SJSA1 (cell line): ENCODE data around the gene ACACA. TPM values are rescaled to one million over a fixed set of nuclear protein-coding genes. Genes with fewer than 3 reads are reported as not detected.
"Not testable (repeated sequence)": the region's sequence is repeated elsewhere in the genome, so short reads cannot be mapped to it uniquely, and the experiment has no call there.

ENCODE experiments used
- DNase-seq, 2 experiments: peaks; one replicate each; pipeline ENCODE4 v3.0.0-alpha.2; 2015 to 2020; ENCODE audit warnings: low spot score in 2 of 2, low read depth in 1 of 2
- H3K27ac ChIP-seq: fragments of 250-450 bp; sonication (Bioruptor Pico); 2 replicates; pipeline ENCODE4 v1.5.1; 2020; ENCODE audit warnings: mild to moderate bottlenecking, moderate library complexity
- H3K27me3 ChIP-seq: fragments of 250-450 bp; sonication (Bioruptor Pico); replicated peaks from 2 replicates; pipeline ENCODE4 v1.5.1; 2020; ENCODE audit warnings: mild to moderate bottlenecking, moderate library complexity
- H3K36me3 ChIP-seq: fragments of 250-450 bp; sonication (Bioruptor Pico); 2 replicates; pipeline ENCODE4 v1.5.1; 2020; ENCODE audit warnings: mild to moderate bottlenecking
- H3K4me1 ChIP-seq: fragments of 250-450 bp; sonication (Bioruptor Pico); replicated peaks from 2 replicates; pipeline ENCODE4 v1.6.1; 2021; ENCODE audit warnings: mild to moderate bottlenecking
- H3K4me3 ChIP-seq: fragments of 250-450 bp; sonication (Bioruptor Pico); 2 replicates; pipeline ENCODE4 v1.5.1; 2020; ENCODE audit warnings: mild to moderate bottlenecking
- H3K9me3 ChIP-seq: fragments of 250-450 bp; sonication (Bioruptor Pico); replicated peaks from 2 replicates; pipeline ENCODE4 v1.5.1; 2020; ENCODE audit warnings: mild to moderate bottlenecking
- total RNA-seq: library from RNA; depleted of rRNA; stranded (reverse); fragments of >200 nt; shearing (Covaris generic); gene quantifications from 2 replicates; pipeline ENCODE4 v1.2.3, GENCODE V29; 2014

ACACA gene
- total RNA-seq, 1 experiment from 2014 or later, result 23.4 TPM

DNA sequence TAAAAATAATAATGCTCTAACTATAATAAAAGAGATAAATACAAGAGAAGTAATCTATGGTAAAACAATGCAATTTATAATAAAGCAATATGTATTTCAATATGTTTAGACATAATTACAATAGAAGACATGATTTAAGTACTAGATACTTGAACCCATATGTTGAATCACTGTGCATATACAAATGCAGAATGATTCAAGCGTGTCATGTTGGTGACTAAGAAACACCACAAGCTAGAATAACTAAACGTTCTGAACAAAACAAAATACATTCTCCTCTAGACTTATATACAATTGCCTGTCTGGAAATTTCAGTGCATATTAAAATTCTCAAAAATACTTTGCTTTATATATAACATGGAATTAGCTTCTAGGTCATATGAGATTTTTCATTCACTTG lies 11.2 kb upstream of the ACACA start:
- DNase-seq, result no peak
- peaks cover 2% of the 10 kb centered on the region; the same call in 1 of the 2 replicates for H3K4me1 ChIP-seq
- H3K36me3 ChIP-seq, result peaks cover 45% of the 10 kb centered on the region
- no peaks in the 10 kb centered on the region for H3K9me3 ChIP-seq
- no peak overlapping the region for H3K4me3 ChIP-seq
- H3K27me3 ChIP-seq, result no peaks in the 10 kb centered on the region
- H3K27ac ChIP-seq, result no peak overlapping the region

DNA sequence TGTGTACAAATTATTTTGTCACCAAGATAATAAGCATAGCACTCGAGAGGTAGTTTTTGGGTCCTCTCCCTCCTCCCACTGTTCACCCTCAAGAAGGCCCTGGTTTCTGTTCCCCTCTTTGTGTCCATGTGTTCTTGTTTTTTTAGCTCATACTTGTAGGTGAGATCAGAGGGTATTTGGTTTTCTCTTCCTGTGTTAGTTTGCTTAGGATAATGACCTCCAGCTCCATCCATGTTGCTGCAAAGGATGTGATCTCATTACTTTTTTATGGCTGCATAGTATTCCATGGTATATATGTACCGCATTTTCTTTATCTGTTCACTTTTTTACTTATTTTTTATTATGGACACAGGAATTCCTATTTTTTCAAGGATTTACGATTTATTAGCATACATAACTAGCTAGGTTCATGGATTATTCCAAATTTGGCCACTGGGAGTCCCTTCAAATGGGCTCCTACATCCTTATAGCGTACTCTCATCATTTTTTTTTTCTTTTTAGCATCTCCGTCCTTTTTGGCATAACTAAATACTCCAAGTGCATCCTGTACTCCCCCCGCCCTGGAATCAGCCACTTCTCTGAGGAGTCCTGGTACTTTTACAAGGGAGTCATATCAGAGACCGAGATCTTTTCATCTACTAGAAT lies 7.4 kb upstream of the ACACA start:
- Histone ChIP-seq H3K4me3 (no peak overlapping the region), H3K36me3 (peaks cover 53% of the 10 kb centered on the region), H3K9me3 (no peaks in the 10 kb centered on the region), H3K4me1 (no peaks in the 10 kb centered on the region), H3K27me3 (no peaks in the 10 kb centered on the region), H3K27ac (no peak overlapping the region)
- DNase-seq, result no peak

DNA sequence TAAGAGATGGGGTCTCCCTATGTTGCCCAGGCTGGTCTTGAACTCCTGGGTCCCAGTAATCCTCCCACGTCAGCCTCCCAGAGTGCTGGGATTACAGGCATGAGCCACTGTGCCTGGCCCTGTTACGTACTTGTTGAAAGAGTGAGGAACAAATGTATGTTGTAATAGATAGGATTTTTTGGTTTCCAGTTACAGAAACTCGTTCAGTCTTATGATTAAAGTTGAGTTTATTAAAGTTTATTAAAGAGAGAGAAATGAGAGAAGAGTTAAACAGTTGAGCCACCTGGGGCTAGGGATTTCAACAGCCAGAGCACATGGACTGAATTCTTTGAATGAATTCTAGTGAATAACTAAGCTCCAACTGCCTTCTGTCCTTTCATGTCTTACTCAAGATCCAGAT lies 3.7 kb upstream of the ACACA start:
- Histone ChIP-seq H3K9me3 (no peaks in the 10 kb centered on the region), H3K4me3 (no peak overlapping the region), H3K27ac (no peak overlapping the region), H3K4me1 (peaks cover 11% of the 10 kb centered on the region), H3K27me3 (no peaks in the 10 kb centered on the region), H3K36me3 (peaks cover 60% of the 10 kb centered on the region)
- no peak for DNase-seq

DNA sequence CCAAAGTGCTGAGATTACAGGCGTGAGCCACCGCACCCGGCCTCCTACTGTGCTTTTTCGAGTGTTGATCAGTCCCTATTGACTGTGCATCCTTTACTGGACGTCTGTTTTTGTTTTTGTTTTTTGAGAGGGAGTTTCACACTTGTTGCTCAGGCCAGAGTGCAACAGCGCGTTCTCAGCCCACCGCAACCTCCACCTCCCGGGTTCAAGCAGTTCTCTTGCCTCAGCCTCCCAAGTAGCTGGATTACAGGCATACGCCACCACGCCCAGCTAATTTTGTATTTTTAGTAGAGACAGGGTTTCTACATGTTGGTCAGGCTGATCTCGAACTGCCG lies 1.5 kb upstream of the ACACA start:
- H3K27me3 ChIP-seq, H3K4me3 ChIP-seq, H3K27ac ChIP-seq, DNase-seq, H3K9me3 ChIP-seq: not testable (repeated sequence)
- Histone ChIP-seq H3K4me1 (peaks cover 11% of the 10 kb centered on the region), H3K36me3 (peaks cover 45% of the 10 kb centered on the region)

DNA sequence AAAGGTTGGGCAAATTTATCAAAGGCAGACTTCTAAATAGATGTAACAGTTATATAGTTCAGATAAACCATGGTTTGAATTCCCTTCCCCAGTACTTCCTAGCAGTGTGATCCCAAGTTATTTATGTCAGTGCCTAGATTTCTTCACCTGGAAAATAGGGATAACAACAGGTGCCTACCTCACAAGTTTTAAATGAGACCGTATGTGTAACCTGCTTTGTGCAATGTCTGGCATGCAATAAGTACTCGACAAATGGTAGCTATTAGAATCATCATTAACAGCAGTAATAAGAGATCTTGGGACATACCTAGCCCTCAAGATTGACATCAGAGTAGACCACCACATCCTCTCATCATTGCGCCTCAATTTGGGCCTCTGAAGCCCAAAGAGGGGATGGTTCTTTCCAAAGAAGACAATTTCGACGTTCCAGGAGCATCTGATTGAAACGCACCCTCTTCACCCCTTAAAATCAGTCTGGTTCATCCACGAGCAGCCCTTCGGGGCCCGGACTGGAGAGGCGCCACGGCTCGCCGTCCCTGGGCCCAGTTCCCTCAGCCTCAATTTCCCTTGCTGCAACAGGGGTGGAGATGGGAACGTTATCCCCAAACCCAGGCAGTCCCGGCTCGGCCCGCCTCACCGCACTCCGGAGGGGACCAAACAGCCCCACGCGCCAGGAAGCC lies 541 bp downstream of the ACACA start:
- Histone ChIP-seq H3K9me3 (no peaks in the 10 kb centered on the region), H3K4me3 (peak overlapping the region; percentile 83), H3K36me3 (peaks cover 28% of the 10 kb centered on the region), H3K27me3 (no peaks in the 10 kb centered on the region), H3K27ac (peak overlapping the region; percentile 97), H3K4me1 (peaks cover 11% of the 10 kb centered on the region)
- DNase-seq, result peak in 1 of 2 experiments; percentile 66

DNA sequence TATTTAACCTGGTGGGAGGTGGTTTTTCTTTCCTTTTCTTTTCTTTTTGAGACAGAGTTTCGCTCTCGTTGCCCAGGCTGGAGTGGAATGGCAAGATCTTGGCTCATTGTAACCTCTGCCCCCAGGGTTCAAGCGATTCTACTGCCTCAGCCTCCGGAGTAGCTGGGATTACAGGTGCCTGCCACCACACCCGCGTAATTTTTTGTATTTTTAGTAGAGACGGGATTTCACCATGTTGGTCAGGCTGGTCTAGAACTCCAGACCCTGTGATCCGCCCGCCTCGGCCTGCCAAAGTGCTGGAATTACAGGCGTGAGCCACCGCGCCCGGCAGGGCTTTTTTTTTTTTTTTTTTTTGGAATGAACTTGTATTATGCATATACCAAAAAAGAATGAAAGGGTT lies 1.1 kb downstream of the ACACA start:
- Histone ChIP-seq H3K36me3 (peaks cover 22% of the 10 kb centered on the region), H3K4me1 (peaks cover 11% of the 10 kb centered on the region), H3K4me3 (peak overlapping the region; percentile 83; the same call in 1 of the 2 replicates)
- not testable (repeated sequence) for H3K27ac ChIP-seq, H3K27me3 ChIP-seq, H3K9me3 ChIP-seq, DNase-seq

DNA sequence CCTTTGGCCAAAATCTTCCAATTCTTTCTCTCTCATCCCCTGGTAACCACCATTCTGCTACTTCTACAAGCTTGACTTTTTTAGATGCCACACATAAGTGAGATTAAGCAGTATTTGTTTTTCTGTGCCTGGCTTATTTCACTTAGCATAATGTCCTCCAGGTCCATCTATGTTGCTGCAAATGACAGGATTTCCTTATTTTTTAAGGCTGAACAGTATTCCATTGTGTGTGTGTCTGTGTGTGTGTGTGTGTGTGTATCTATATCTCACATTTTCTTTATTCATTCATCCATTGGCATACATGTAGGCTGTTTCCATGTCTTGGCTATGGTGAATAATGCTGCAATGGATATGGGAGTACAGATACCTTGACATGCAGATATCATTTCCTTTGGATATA lies 6.1 kb downstream of the ACACA start:
- DNase-seq, result no peak
- Histone ChIP-seq H3K4me3 (no peak overlapping the region), H3K27me3 (no peaks in the 10 kb centered on the region), H3K36me3 (0 out of 2 replicates have a peak, but pooled peaks cover 6% of the 10 kb centered on the region), H3K4me1 (no peaks in the 10 kb centered on the region), H3K27ac (no peak overlapping the region), H3K9me3 (no peaks in the 10 kb centered on the region)

DNA sequence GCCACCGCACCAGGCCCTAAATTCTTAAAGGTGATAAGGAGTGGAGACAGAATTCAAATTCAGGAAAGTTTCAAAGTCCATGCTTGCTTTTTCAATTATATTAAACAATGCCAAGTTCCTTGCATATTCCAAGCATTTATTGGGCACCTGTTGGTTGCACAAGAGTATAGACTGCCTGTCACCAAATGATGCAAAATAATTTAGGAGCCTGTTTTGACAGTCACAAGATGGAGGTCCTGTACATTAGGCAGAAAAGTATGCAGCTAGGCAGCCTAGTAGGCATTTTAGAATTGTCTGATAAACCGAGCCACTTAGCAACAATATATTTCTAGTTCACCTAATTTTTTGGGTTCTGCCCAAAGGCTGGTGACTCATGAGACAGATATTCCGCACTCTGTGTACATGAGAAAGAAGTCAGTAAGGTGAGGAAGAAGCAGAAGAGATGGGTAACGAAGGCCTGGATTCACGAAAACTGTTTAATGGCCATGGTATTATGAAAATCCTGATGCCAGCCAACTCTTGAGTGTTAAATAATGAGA lies 7.3 kb downstream of the ACACA start:
- Histone ChIP-seq H3K4me3 (no peak overlapping the region), H3K9me3 (no peaks in the 10 kb centered on the region), H3K27me3 (no peaks in the 10 kb centered on the region), H3K4me1 (no peaks in the 10 kb centered on the region), H3K27ac (no peak overlapping the region), H3K36me3 (no peaks in the 10 kb centered on the region)
- no peak for DNase-seq

DNA sequence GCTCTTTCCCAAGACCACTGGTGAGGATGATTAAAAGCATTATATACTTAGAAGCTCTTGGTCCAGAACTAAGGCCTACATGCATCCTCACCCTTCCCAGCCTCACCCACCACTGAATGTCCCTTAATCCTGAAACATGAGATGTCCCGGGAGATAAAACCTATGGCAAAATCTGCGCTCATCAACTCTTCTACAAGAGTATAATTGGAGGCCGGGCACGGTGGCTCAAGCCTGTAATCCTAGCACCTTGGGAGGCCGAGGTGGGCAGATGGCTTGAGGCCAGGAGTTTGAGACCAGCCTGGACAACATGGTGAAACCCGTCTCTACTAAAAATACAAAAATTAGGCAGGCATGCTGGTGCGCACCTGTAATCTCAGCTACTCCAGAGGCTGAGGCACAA lies 13.3 kb downstream of the ACACA start:
- no peak for DNase-seq
- no peaks in the 10 kb centered on the region for H3K27me3 ChIP-seq
- no peak overlapping the region for H3K4me3 ChIP-seq
- H3K27ac ChIP-seq, result no peak overlapping the region
- H3K4me1 ChIP-seq, result peaks cover 7% of the 10 kb centered on the region; the same call in 1 of the 2 replicates
- H3K9me3 ChIP-seq, result no peaks in the 10 kb centered on the region
- H3K36me3 ChIP-seq, result peaks cover 3% of the 10 kb centered on the region

DNA sequence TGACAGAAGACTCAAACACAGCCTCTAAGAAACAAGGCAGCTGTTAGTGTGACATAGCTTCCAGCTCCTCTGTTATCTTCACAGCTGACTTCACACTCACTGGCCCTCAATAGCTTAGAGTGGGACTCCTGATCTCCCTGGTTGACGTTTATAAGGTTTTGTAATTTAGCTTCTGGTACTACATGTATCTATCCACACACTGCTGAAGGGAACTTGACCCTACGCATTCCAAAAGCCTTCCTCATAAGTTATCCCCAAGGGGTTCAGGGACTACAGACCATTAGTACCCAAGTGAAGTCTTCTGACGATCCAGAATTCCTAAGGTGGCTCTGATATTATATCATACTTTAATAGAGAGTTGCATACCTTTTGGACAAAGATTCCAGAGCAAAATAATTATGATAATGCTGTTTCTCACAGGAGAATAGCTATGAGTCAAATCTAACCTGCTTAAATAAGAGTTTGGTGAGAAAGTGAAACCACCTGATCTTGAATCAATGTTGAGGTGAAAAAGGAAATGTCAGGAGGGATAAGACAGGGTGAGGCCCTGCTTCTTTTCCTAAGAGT lies 14.5 kb downstream of the ACACA start:
- Histone ChIP-seq H3K9me3 (no peaks in the 10 kb centered on the region), H3K27ac (no peak overlapping the region), H3K4me1 (peaks cover 7% of the 10 kb centered on the region; the same call in 1 of the 2 replicates), H3K36me3 (peaks cover 3% of the 10 kb centered on the region), H3K4me3 (no peak overlapping the region), H3K27me3 (no peaks in the 10 kb centered on the region)
- no peak for DNase-seq

DNA sequence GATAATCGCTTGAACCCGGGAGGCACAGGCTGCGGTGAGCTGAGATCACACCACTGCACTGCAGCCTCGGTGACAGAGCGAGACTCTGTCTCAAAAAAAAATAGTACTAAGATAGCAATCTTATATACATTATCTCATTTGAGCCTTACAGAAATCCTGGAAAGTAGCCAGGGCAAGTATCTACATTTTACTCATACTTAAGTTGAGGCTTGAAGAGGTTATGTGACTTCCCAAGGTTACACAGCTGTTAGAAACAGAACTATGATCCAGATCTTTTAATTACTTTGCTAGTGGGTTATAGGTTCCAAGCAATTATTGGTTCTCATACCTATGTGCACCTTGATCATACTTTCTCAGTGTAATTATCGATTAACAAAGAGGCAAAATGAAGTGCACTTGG lies 15.5 kb downstream of the ACACA start:
- peaks cover 7% of the 10 kb centered on the region; the same call in 1 of the 2 replicates for H3K4me1 ChIP-seq
- H3K27me3 ChIP-seq, result no peaks in the 10 kb centered on the region
- H3K4me3 ChIP-seq, result no peak overlapping the region
- no peaks in the 10 kb centered on the region for H3K9me3 ChIP-seq
- no peak for DNase-seq
- no peak overlapping the region for H3K27ac ChIP-seq
- H3K36me3 ChIP-seq, result peaks cover 3% of the 10 kb centered on the region

DNA sequence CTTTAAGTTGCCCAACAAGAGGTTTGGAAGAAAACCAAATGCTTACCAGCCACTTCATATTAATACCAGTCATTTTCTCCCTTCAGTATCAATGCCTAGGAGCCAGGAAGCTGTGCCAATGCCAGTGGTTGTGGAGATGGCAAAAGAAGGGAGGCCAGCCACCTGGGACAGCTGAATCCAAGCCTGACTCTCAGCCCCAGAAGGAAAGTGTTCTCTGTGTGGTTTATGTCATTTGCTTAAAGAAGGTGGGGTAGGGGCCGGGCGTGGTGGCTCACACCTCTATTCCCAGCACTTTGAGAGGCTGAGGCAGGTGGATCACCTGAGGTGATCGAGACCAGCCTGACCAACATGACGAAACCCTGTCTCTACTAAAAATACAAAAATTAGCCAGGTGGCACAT lies 17.5 kb downstream of the ACACA start:
- peaks cover 3% of the 10 kb centered on the region for H3K36me3 ChIP-seq
- no peak for DNase-seq
- H3K27me3 ChIP-seq, result no peaks in the 10 kb centered on the region
- no peak overlapping the region for H3K27ac ChIP-seq
- no peak overlapping the region for H3K4me3 ChIP-seq
- peaks cover 7% of the 10 kb centered on the region; the same call in 1 of the 2 replicates for H3K4me1 ChIP-seq
- no peaks in the 10 kb centered on the region for H3K9me3 ChIP-seq

DNA sequence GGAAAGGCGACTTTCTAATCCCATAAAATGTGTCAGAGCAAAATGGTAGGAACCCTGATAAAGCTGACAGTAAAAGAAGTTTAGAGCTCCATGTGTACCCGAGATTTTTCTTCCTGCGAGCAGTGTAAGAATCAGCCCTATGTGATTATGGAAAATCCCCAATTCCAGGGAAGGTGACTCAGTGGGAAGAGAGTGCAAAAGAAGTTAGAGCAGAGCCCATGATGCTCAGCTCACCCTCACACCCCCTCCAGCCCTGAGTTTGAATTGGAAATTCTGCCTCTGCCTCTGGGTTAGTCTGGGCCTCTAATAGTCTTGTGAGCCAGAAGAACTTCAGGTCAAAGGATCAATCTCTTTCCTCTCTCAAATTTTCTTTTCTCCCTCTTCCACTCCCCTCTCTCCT lies 18.4 kb downstream of the ACACA start:
- no peak overlapping the region for H3K4me3 ChIP-seq
- no peak for DNase-seq
- H3K27ac ChIP-seq, result no peak overlapping the region

DNA sequence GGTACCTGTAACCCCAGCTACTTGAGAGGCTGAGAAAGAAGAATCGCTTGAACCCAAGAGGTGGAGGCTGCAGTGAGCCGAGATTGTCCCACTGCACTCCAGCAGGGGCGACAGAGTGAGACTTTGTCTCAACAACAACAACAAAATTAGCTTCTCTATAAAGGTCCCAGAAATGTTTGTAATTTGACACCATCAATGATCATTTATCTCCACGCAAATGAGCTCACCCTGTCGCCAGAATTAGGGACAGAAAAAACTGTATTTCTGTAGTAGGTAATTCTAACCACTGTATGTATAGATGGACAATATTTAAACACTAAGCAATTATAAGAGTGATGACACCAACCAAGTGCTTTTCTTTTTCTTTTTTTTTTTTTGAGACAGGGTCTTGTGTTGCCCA lies 20.2 kb downstream of the ACACA start:
- Histone ChIP-seq H3K4me1 (no peaks in the 10 kb centered on the region), H3K4me3 (no peak overlapping the region), H3K9me3 (no peaks in the 10 kb centered on the region), H3K27ac (no peak overlapping the region), H3K36me3 (peaks cover 3% of the 10 kb centered on the region; the same call in 1 of the 2 replicates), H3K27me3 (no peaks in the 10 kb centered on the region)
- DNase-seq, result no peak

More for the DNA sequence above, 18.4 kb downstream of the ACACA start:
- peaks cover 7% of the 10 kb centered on the region; the same call in 1 of the 2 replicates for H3K4me1 ChIP-seq
- peaks cover 3% of the 10 kb centered on the region for H3K36me3 ChIP-seq
- no peaks in the 10 kb centered on the region for H3K9me3 ChIP-seq
- H3K27me3 ChIP-seq, result no peaks in the 10 kb centered on the region
